ENCODE results near the gene VCP. TPM values are rescaled to one million over a fixed set of nuclear protein-coding genes. Genes with fewer than 3 reads are reported as not detected.
A peak's percentile ranks its signal among the peaks of the same experiment; 100 is the strongest.

VCP gene
- total and polyA plus RNA-seq, 2 donors (not counting 1 experiment from before 2014, with no cell fraction given): 93.0 to 178 TPM

DNA sequence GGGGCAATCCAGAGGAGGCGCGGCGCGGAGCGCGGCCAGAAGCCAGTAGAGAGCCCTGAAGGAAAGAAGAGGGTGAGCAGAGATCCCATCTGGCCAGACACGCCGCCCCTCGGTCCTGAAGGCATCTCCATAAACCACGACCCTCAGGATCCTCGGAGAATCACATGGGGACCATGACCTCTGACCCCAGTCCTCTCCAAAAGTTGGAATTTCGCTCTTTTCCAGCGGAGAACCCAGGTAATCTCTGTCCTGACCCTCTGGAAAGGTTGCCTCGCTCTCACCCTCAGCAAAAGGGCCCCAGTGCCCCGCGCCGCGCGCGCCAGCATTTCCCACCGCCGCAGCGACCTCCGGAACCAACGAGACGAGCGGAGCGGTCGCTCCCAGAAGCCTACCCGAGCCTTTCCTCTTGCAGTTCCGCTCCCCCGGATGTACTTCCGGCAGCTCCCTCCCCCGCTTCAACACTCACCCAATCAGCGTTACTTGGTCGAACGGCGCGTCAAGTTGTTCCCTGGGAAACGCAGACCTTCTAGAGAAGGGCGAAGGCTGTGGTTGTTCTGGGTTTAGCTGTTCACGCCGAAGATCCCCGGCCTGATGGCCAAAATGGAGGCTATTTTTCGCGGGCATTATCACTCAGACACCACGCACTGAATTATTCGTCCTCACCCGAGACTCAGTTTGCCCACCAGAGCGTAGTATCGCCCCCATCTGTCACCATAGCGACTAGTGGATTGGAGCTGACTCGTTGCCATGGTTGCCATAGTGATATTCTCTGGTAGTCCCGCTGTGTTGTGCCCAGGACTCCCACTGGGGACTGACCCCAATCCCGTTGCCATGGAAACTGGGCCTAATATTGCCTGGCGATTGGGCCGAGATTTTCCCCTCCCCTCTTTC is 30.6 kb upstream of the VCP start, which contains the start of gene STOML2:
Gene STOML2 (minus strand): TSS at position 363 of the 891 bp plus-strand sequence. CDS start 37 bp downstream, at position 326.
- H3K4me1 Mint-ChIP-seq: peaks cover 28% of the 10 kb centered on the region
- no peaks in the 10 kb centered on the region for H3K27me3 ChIP-seq (replicated peaks in 1 of 4; ENCODE audit: control extremely low read depth in 1 of 4, control insufficient read depth in 3 of 4, insufficient read depth in 4 of 4, low read length in 3 of 4)
- peak within 1 kb of the TSS; percentile 86 for H3K4me3 Mint-ChIP-seq
- ATAC-seq (ENCODE audit: low read depth): peak; percentile 95
- TF ChIP-seq, protein P1, sequence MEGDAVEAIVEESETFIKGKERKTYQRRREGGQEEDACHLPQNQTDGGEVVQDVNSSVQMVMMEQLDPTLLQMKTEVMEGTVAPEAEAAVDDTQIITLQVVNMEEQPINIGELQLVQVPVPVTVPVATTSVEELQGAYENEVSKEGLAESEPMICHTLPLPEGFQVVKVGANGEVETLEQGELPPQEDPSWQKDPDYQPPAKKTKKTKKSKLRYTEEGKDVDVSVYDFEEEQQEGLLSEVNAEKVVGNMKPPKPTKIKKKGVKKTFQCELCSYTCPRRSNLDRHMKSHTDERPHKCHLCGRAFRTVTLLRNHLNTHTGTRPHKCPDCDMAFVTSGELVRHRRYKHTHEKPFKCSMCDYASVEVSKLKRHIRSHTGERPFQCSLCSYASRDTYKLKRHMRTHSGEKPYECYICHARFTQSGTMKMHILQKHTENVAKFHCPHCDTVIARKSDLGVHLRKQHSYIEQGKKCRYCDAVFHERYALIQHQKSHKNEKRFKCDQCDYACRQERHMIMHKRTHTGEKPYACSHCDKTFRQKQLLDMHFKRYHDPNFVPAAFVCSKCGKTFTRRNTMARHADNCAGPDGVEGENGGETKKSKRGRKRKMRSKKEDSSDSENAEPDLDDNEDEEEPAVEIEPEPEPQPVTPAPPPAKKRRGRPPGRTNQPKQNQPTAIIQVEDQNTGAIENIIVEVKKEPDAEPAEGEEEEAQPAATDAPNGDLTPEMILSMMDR (IDR thresholded peaks at IDR 0.05): no peak
- no peak for TF ChIP-seq EZH2 (IDR thresholded peaks at IDR 0.05; ENCODE audit: borderline replicate concordance, insufficient read depth, low read depth, low read length, poor library complexity, severe bottlenecking)
- peak within 1 kb of the TSS; percentile 84 for H3K4me2 ChIP-seq (replicated peaks; ENCODE audit: low read depth, low read length, poor library complexity, severe bottlenecking)
- peak within 1 kb of the TSS; percentile 86 for H2AFZ ChIP-seq (ENCODE audit: insufficient read depth, low read depth, low read length, poor library complexity, severe bottlenecking)
- DNase-seq: peak; percentile 95
- peaks cover 0 to 31% of the 10 kb centered on the region in 2 experiments for H3K36me3 ChIP-seq (replicated peaks in 1 of 2; ENCODE audit: control extremely low read depth in 1 of 2, control insufficient read depth in 1 of 2, extremely low read depth in 1 of 2, insufficient read depth in 2 of 2, low read length in 1 of 2)
- peak within 1 kb of the TSS; percentile 86 to 96 for H3K27ac ChIP-seq (ENCODE audit: low read length in 2 of 2)
- H3K9me3 Mint-ChIP-seq (ENCODE audit: insufficient read depth): no peaks in the 10 kb centered on the region
- intact Hi-C loops (cut with micrococcal nuclease): loop anchor here (1.0 to 2.0 kb wide), 6 partner anchors 8 to 630 kb away; partner anchors contain the start of genes CREB3, DNAJB5 and TLN1
- peak within 1 kb of the TSS; percentile 86 for H3K9ac ChIP-seq (ENCODE audit: low read length)
- H3K79me2 ChIP-seq (ENCODE audit: control insufficient read depth, insufficient read depth, low read length): peaks cover 16% of the 10 kb centered on the region
- peak within 1 kb of the TSS; percentile 61 to 94 (median 88) for H3K4me3 ChIP-seq (ENCODE audit: control extremely low read depth in 1 of 5, extremely low read depth in 1 of 5, insufficient read depth in 1 of 5, low read depth in 2 of 5, low read length in 4 of 5)
- H3K27ac Mint-ChIP-seq: peak within 1 kb of the TSS; percentile 97
- no peaks in the 10 kb centered on the region for H3K27me3 Mint-ChIP-seq
- ChIA-PET CTCF (interaction anchor here (1.0 to 3.0 kb wide), 9 partner anchors 8 to 451 kb away, joined by 3 to 22 read pairs (median 9); partner anchors contain the start of genes ATOSB and FANCG), POLR2A (interaction anchor here (0.5 to 2.7 kb wide), 6 partner anchors 8 to 73 kb away, joined by 3 to 15 read pairs (median 7); partner anchors contain the start of genes ATOSB, FANCG and VCP)
- WGBS (ENCODE audit: insufficient coverage): 1% methylated on average over 53 of the region's 57 CpGs
- H4K20me1 ChIP-seq (ENCODE audit: control insufficient read depth, insufficient read depth, low read length, poor library complexity, severe bottlenecking): no peaks in the 10 kb centered on the region
- H3K9me3 ChIP-seq (ENCODE audit: control extremely low read depth in 1 of 3, control insufficient read depth in 2 of 3, insufficient read depth in 1 of 3, low read length in 2 of 3): no peaks in the 10 kb centered on the region
- peaks cover 13 to 22% of the 10 kb centered on the region in 2 donors for H3K4me1 ChIP-seq (ENCODE audit: control insufficient read depth in 2 of 2, insufficient read depth in 2 of 2, low read length in 2 of 2)
